HG03460 (cell line): ENCODE measurements around the gene SYT2.
"Not testable (repeated sequence)": the region's sequence is repeated elsewhere in the genome, so short reads cannot be mapped to it uniquely, and the experiment has no call there.

Experiments used
- ATAC-seq: cut with Tn5 transposase; IDR thresholded peaks from one replicate; pipeline ENCODE4 v1.9.1; 2021; ENCODE audit not compliant: unreplicated experiment

SYT2 gene

DNA sequence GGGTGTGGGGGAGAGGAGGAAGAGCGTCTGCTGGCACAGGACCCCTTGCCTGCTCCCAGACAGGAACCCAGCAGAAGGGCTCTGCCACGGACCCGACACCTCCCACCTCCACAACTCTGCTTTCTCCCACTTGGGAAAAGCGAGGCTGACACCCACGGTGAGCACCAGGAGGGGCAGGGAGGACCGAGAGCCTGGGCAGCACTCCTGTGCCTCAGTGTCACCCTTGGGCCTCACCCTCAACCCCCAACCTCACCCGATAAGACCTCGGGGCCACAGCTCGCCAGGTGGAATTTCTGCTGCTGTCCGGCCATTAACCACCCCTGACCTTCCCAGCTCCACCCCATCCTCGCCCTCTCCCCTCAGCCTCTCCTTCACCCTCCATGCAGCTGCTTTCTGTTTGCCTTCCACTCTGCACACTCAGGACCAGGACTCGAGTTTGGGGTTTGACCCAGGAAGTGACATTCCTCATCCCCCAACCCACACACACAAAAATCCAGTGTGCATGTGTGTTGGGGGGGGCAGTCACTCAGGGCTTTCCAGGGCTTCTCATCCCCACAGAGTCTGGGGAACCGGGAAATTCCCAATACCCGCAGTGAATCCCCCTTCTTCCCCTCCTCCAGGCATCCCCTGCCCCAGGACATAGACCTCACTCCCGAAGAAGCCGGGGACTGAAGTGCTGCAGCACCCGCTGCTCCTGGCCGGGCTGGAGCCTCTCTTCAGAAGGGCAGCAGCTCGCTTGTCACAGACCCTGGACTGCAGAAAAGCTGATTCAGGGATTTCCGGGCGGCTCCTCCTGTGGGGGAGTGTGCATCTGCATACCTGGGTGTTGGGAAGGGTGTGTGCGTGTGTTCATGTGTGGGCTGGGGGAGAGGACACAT is 65.8 kb downstream of the SYT2 start:
- ATAC-seq = no peak

DNA sequence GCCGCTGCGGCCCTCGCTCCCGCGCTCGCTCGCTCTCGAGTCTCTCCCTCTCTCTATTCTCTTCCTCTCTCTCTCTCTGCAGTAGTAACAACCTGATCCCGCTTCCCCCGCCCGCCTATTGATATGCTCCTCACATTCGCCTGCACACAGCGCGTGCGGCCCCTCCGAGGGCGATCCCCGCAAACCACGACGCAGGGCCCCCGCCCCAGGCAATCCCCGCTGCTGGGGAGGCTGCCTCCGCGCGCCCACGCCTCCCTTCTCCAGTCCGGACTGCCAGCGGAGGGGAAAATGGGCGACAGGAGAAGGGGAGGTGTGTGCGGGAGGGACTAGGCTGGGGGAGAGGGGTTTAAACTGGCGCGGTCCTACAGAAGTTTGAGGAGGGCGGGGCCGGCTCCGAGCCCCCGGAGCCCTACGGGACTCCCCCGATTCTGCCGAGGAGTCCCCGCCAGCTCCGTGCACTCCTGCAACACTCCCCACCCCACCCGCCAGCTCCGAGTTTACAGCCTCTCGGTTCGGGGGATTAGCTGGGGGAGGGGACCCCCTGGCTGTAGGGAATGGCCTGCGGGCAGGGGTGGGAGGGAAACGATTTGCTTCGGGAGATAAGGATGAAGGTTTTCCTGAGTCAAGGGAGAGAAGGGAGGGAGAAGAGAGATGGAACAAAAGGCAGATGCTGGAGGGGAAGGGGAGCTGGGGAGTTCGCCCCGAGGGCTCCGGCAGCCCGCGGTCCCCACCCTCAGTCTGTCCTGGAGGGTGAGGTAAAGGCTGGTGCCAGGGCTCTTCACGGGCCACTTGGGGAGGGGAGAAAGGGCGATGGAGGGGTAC is 66.6 kb downstream of the SYT2 start:
- ATAC-seq = no peak

DNA sequence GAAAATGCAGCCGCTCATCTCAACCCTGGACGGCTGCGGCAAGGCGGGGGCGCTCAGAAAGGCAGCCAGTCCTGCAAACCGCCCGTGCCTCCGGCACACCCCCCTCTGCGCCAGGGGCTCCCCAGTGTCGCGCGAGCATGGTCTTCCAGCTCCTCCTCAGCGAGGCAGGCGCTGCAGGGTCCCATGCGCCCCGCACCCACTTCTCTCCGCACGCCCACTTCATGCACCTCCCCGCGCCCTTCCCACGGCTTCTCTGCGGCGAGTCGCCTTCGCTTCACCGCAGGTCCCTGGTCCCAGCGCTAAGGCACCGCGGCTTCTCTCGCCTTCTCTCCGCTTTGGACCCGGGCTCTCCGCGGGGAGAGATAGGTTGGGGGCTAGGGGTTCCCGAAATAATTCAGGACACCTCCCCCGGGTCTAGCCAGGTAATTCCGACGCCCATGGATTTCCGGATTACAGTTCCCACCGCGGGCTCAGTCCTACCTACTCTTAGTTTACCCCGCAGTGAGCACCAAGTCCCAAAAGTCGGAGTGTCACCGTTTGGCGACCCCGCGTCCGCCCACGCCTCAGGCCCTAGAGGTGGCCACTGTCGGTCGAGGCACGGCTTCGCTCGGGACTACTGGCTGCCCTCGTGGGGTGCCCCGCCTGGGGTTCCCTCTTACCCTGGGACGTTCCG is 67.5 kb downstream of the SYT2 start:
- ATAC-seq = no peak

DNA sequence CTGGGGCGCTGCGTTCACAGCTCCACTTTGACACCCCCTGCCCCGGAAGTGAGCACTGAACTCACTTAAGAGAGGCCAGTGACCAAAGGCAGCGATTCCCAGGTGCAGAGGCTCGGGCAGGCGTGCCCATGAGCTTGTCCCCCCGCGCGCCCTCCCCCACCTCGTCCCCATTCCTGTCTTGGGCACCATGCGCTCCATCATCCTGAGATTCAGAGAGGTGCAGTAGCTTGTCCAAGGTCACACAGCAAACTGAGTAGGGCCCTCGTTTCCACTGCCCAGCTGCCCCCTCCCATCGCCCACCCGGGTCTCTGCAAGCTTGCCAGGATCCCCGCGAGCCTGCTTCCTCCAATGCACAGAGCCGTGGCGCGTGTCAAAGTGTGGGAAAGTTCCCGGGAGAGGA is 68.0 kb downstream of the SYT2 start:
- no peak for ATAC-seq

DNA sequence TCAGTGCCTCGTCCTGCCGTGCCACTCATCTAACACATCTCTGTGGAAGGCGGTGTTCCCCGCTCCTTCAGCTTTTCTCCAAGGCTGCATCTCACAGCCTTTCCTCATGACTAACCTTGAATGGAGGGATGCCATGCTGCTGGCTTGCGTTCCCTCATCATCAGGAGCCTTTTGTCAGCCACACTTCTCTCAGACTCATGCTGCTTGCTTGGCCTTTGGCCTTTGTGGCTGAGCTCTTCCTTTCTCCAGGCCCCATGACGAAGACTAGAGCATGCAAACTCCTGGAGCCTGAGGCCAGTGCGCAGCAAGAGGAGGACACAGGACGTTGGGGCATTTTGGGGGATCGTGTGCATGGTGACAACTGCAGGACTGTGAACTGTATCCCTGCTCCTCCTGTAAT is 70.8 kb downstream of the SYT2 start:
- no peak for ATAC-seq

DNA sequence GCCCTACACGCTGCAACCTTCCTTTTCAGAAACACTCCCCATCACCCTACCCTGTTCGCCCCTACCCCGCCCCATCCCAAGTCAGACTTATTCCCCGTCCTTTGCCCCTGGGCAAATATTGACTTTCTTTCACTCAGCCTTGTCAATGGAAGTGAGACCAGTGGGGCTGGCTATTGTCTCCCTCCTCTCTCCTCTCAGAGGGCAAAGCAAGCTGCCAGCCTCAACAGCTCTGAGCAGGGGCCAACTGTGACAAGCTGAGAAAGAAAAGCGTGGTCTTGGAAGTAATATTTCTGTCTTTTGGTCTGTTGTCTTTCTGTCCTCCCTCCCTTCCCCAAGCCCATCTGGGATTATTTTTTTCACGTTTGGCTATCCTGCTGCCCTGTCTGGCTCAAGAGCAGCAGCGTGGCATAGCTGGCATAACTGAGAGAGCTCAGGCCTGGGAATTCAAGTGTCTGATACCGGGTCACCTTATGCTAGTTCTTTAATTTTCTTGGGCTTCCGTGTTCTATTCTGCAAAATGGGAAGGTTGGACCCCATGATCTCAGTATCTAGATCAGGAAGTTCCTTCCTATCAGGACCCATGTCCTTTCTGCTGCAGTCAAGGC is 71.5 kb downstream of the SYT2 start:
- not testable (repeated sequence) for ATAC-seq

DNA sequence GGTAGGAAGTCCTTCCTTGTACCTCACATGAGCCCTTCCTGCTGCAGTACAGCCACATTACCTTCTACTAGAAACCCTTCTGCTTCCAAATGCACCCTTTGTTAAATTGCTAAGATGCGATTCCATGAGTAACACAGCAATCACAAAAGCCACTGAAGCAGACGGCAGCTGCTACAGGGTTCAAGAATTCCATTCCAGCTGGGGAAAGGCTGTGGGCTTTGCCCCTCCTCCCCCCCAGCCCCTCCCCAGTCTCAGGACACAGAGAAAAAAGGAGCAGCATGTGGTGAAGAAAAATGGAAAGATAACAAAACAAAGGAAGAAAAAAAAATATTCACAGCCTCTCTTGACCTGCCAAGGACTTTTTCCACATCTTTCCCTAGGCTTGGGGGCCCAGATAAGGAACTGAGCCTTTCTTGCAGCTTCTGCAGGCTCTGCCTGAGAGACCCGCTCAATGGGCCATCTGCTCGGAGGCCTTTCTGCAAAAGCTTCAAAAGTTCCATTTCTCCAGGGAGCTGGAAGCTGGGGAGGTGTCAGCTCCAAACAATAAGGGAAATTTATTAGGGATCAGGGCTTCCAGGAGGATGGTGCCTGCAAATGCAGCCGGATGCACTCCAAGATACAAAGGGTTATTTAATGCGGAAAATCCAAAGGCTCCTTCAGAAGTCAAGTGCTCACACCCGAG is 72.1 kb downstream of the SYT2 start:
- no peak for ATAC-seq

DNA sequence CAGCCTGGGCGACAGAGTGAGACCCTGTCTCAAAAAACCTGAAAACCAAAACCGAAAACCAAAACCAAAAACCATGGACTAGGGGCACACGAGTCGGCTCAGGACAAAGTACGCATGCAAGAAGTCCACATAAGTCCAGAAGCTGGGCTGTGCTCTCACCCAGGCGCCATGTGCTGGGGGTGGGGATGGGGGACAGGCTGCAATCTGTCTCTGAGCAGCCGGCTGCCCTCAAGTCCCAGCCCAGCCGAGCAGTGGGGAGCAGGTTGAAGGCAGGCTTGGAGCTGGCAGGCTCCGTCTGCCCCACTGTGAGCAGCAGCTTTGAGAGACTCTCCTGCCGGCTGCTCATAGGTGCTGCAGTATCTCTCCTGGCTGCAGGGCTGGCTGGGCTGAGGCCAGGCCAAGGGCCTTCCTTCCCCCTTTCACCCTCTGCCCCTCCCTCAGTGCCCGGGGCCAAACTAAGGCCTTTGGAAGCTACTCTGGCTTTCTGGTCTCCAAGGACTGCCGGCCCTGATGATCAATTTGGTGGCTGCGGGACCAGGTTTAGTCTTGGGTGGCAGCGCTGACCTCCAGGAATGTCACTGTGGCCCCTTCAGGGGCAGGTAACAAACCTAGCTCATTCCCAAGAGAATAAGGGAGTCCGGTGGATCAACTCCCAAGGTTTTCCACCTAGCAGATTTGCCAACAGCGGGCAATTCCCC is 72.8 kb downstream of the SYT2 start:
- ATAC-seq = not testable (repeated sequence)

DNA sequence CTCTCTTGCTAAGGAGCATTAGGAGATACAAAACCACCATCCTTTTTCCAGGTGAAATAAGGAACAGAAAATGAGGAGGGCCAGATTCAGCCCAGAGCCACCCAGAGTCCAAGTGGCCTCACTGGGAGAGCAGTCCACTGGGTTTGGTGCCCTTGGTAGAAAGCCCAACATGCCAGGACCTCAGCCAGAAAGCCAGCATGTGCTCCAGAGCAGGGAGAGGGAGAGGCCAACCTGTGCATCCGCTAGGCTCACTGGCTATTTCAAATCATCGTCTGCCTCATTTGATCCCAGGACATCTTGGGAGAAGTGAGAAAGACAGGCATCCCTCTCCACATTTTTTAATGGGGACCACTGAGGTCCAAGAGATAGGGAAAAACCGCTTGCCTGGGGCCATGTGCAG is 74.1 kb downstream of the SYT2 start:
- not testable (repeated sequence) for ATAC-seq

DNA sequence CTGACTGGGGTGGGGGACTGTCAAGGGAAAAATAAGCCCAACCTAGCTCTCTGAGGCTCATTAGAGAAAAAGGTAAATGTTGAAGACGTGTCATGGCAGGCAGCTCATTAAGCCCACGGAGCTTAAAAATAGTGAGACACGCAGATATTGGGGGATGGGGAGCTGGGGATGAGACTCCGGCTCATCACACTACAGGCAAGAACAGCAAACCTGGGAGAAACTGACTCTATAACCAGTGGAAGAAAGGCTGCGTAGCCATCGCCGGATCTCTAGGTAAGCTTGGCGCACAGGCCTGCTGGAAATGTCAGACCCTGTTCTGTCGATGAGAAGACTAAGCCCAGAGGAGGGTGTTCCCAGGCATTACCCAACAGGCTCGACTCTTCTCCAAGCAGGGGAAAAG is 78.0 kb downstream of the SYT2 start:
- ATAC-seq = no peak

DNA sequence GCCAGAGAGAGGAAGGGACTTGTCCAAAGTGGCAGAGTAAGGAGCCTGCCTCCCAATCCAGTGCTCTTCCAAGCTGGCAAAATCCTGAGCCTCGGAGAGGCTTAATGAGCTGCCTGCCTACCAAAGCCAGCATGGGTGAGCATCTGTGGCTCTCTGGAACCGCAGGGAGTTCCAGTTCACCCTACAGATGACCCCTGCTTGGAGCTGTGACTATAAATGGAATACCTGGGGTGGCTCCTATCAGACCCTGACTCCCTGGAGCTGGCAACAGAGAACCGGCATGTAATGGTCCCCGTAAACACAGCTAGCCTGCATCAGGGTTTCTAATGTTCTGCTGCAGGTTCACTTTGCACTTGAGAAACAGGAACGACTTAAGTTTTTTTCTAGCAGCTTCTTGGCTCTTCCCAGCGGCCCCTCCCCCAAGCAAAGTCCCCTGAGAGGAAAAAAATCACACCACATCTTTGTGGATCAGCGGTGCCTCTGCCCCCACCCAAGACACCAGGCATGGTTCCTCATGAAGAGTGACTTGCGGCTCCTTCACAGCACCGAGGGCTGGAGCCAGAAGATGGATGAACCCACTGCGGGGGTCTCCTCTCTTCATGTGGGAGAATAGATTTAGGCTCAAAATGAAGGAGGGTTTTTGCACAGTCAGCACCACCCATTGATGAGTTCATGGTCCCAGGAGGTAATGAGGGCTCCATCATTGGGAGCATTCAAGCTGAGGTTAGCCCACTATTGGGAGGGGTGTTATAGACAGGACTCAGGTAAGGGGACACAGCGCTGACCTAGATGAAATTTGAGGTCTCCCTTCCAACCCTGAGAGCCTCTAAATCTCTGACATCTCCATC is 79.0 kb downstream of the SYT2 start:
- no peak for ATAC-seq

DNA sequence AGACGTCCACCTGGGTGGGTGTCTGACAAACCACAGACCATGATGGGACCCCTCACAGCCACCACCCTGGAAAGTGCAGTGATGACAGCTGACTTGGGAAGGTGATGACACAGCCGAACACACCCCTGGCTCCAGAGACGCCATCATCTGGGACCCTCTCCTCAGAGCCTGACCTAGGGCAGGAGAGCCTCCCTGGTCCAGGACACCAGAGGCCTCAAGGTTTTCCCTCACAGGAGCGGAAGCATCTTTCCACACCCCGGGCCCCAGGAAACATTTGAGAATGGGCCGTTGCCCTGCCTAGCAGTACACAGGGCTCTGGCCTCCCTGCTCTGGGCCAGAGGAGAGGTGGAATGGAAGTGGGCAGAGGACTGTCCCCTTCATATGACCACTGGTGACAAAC is 79.7 kb downstream of the SYT2 start:
- ATAC-seq = no peak

DNA sequence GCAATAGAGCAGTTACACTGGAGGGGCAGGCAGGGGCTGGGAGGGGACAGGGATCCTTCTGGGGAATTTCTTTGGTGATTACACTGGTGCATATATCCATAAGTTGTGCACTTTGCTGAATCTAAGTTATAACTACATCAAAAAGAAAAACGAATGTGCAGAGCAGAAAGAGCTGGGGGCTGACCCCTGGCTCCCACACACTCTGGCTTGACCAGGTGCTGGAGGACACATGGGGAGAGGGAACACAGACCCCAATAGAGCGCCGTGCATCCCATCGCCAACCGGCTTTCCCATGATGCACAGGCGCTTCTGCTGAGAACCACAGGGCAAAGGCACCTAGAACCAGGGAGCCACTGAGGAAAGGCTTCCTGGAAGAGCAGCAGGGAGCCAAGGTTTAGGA is 80.2 kb downstream of the SYT2 start:
- ATAC-seq = not testable (repeated sequence)

DNA sequence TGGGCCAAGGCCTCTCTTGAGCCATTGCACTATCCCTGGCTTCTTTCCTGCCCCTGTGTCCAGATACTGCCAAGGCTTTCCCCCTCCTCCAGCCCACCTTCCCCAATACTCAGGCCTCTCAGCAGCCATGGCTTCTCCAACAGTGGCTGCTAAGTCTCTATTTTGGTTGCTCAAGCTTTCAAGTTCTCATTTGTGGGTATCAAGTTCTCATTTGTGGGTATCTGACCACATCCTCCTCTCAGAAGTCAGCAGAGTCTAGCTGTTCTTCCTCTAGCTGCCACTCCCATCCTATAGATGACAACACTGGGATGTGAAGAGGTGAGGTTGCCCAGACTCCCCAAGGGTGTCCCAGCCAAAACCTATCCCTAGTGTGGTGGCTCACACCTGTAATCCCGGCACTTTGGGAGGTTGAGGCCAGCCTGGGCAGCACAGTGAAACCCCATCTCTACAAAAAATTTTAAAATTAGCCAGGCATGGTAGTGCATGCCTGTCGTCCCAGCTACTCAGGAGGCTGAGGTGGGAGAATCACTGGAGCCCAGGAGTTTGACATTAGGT is 80.9 kb downstream of the SYT2 start:
- ATAC-seq = peak; percentile 76

DNA sequence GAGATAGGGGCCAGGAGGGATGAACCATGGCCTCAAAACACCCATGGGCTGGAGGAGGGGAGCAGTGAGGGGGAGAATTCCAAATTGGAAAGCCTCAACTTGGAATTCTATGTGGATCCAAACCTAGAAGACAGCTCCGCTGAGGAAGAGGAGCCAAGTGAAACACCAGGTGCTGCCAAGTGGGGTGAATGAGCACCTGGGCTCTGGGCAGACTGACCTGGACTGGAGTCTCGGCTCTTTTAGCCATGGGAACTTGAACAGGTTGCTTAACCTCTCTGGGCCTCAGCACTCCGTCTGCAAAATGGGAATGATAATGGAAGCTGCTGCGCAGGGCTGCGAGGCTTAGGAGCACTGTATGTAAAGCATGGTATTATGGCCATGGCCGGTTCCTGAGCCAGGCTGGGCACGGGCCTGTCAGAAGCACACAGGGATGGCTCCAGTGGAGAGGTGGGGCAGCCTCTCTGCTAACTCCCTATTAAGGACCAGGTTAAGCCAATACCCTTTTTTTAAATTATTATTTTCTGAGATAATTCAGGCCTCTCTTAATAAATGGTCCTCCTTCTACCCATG is 81.5 kb downstream of the SYT2 start:
- peak; percentile 9 for ATAC-seq

DNA sequence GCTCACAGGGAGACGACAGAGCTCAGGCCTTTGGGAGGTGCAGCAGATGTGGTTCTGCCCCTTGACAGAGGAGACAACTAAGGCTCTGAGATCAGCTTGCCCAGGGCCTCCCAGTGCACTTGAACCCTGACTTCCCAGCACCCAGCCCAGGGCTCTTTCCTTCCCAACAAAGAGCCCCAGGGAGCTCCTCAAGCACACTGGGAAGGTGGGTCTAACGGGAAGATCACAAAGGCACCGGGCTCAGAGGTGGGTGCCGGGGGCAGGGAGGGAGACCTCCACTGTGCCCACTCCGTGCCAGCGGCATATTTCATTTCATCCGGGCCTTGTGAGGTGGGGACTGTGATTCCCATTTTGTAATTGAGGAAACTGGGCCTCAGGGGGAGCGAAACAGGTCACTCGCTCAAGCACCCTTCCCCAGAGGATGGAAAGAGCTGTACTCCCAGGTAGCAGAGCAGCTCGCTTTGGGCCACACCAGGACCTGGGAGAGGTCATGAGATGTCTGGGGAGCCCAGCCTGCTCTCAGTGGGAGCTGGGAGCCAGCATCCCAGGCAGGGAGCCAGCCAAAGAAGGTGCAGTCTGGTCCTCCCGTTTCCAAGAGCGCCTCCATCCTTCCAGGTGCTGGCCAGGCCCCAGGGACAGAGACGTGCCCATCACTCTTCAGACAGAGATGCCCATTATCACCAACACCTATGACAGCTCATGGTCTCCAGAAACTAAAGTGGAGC is 82.3 kb downstream of the SYT2 start:
- no peak for ATAC-seq

DNA sequence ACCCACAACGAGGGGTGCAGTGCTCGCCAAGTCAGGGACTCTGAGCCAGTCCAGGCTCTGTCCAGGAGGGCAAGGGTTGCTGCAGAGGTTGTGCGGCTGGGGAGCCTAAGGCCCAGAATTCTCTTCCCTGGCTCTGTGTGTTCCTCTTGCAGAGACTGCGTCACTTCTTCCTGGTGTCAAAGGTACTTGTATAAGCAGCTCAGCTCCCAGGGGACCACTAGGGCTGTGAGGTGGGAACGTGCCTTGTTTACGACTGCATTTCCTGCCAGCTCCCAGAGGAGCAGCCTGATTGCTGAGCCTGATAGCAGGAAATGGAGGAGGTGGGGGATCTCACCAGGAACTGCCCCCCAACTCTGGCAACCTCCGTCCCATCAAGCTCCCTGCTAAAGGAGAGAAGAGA is 83.2 kb downstream of the SYT2 start:
- not testable (repeated sequence) for ATAC-seq
